Measurements from ENCODE around the gene IGF2R.

DNA sequence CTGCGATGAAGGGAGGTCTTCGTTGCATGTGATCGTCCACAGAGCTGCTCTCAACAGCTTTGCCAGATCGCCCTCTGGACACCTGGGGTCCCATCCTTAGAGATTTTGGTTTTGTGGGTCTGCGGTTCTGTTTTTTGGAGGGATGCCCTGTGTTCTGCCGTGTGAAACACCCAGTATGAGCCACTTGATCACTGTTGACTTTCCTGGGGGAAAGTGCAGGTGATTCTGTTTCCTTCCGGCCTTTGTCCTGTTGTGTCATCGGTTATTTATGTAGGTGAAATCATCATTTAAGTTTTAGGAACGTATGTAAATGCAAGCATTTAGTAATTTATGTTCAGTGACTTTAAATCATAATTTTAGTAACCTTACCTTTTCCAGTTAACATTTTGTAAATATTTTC is 96.3 kb downstream of the IGF2R start:
- TF ChIP-seq POLR2A (IDR thresholded peaks at IDR 0.05) (no peak), POLR2AphosphoS5 (IDR thresholded peaks at IDR 0.05; ENCODE audit: insufficient read depth in 1 of 2, low read depth in 1 of 2) (no peak)
- TF ChIP-seq, protein P1, sequence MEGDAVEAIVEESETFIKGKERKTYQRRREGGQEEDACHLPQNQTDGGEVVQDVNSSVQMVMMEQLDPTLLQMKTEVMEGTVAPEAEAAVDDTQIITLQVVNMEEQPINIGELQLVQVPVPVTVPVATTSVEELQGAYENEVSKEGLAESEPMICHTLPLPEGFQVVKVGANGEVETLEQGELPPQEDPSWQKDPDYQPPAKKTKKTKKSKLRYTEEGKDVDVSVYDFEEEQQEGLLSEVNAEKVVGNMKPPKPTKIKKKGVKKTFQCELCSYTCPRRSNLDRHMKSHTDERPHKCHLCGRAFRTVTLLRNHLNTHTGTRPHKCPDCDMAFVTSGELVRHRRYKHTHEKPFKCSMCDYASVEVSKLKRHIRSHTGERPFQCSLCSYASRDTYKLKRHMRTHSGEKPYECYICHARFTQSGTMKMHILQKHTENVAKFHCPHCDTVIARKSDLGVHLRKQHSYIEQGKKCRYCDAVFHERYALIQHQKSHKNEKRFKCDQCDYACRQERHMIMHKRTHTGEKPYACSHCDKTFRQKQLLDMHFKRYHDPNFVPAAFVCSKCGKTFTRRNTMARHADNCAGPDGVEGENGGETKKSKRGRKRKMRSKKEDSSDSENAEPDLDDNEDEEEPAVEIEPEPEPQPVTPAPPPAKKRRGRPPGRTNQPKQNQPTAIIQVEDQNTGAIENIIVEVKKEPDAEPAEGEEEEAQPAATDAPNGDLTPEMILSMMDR (IDR thresholded peaks at IDR 0.05) = no peak

Measured in vagina (tissue), 2 donors.